SU-DHL-6 (cell line): Measurements from ENCODE around the gene PODNL1.

Source experiments
- EZH2phosphoT487 ChIP-seq: fragments of 200-600 bp; sonication (generic), shearing (Covaris generic); conservative IDR thresholded peaks from 2 replicates; pipeline ENCODE4 v1.6.1; 2018; ENCODE audit warnings: mild to moderate bottlenecking, antibody characterized with exemption, low read length, moderate library complexity, mixed read lengths
- TF ChIP-seq, protein P1 (sequence below): fragments of 200-600 bp; sonication (generic); IDR thresholded peaks from one replicate; pipeline ENCODE4 v1.5.1; 2017; ENCODE audit warnings: antibody characterized with exemption, mild to moderate bottlenecking, low read length, moderate library complexity; ENCODE audit not compliant: insufficient read depth, poor library complexity, severe bottlenecking

DNA sequence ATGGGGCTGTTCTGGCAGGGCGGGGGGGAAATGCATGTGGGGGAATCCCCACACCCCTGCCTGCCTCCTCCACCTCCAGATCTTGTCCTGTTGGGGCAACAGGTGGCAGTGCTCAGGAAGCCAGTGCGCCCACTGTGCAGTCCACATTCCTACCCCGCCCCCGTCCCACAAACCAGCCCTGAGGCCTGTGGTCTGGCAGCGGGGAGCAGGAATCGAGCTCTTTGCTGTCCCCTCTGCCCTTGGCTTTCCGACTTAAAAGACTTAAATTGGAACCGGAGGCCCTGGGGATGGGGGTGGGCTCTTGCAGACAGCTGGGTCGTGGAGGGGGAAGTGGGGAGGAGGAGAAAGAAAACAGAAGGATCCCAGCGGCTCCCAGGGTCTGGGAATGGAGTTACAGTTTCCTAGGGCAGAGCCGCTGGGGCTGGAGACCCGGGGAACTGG is 56.9 kb downstream of the PODNL1 start:
- TF ChIP-seq, protein P1, sequence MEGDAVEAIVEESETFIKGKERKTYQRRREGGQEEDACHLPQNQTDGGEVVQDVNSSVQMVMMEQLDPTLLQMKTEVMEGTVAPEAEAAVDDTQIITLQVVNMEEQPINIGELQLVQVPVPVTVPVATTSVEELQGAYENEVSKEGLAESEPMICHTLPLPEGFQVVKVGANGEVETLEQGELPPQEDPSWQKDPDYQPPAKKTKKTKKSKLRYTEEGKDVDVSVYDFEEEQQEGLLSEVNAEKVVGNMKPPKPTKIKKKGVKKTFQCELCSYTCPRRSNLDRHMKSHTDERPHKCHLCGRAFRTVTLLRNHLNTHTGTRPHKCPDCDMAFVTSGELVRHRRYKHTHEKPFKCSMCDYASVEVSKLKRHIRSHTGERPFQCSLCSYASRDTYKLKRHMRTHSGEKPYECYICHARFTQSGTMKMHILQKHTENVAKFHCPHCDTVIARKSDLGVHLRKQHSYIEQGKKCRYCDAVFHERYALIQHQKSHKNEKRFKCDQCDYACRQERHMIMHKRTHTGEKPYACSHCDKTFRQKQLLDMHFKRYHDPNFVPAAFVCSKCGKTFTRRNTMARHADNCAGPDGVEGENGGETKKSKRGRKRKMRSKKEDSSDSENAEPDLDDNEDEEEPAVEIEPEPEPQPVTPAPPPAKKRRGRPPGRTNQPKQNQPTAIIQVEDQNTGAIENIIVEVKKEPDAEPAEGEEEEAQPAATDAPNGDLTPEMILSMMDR = no peak
- no peak for TF ChIP-seq EZH2phosphoT487
